ENCODE measurements around the gene MOGAT2.

Gene MOGAT2

GRCh38 chr11:75717608-75718418, at the start of gene MOGAT2:
MOGAT2 (plus strand) TSS chr11:75717838; CDS start chr11:75717889, 51 bp downstream.
- DNase-seq (ENCODE audit: low read depth), result no peak
- no peak within 1 kb of the TSS for H3K4me3 ChIP-seq (ENCODE audit: low read length)
- no peak for TF ChIP-seq CTCF (IDR thresholded peaks at IDR 0.05; ENCODE audit: insufficient read depth, low read depth, low read length, missing control alignments)

GRCh38 chr11:75668451-75669297, 49.0 kb upstream of the MOGAT2 start, which contains the start of gene MAP6:
MAP6 (minus strand) TSS chr11:75669038; CDS start chr11:75668369, 669 bp downstream.
- H3K4me3 ChIP-seq (ENCODE audit: low read length), result no peak within 1 kb of the TSS
- TF ChIP-seq CTCF (IDR thresholded peaks at IDR 0.05; ENCODE audit: insufficient read depth, low read depth, low read length, missing control alignments), result no peak
- DNase-seq (ENCODE audit: low read depth), result peak; percentile 53

GRCh38 chr11:75673977-75674582, 43.6 kb upstream of the MOGAT2 start:
- H3K4me3 ChIP-seq (ENCODE audit: low read length), result no peak overlapping the region

GRCh38 chr11:75677275-75677674, 40.4 kb upstream of the MOGAT2 start:
- no peak for DNase-seq (ENCODE audit: low read depth)
- TF ChIP-seq CTCF (IDR thresholded peaks at IDR 0.05; ENCODE audit: insufficient read depth, low read depth, low read length, missing control alignments), result no peak
- no peak overlapping the region for H3K4me3 ChIP-seq (ENCODE audit: low read length)

More at GRCh38 chr11:75673977-75674582, 43.6 kb upstream of the MOGAT2 start:
- TF ChIP-seq CTCF (IDR thresholded peaks at IDR 0.05; ENCODE audit: insufficient read depth, low read depth, low read length, missing control alignments), result no peak
- peak; percentile 87 for DNase-seq (ENCODE audit: low read depth)

DNA sequence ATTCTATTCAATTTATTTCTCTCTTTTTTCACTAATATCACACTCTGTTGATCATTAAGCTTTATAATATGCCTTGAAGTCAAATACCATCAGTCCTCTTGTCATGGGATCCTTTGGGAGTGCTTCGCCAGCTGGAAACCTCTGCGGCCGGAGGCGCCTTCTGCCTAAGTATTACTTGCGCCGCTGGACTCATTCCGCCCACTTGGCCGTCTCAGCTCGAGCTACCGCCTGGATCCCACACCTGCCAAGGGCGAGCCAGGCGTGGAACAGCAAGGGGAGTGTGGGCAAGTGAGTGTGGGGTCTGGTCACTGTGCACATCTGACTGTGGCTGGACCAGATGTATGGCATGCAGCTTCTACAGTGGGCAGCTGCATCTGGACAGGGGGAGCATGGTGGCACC, 39.7 kb upstream of the MOGAT2 start:
- no peak for DNase-seq (ENCODE audit: low read depth)
- no peak overlapping the region for H3K4me3 ChIP-seq (ENCODE audit: low read length)
- no peak for TF ChIP-seq CTCF (IDR thresholded peaks at IDR 0.05; ENCODE audit: insufficient read depth, low read depth, low read length, missing control alignments)

- TF ChIP-seq CTCF (IDR thresholded peaks at IDR 0.05; ENCODE audit: insufficient read depth, low read depth, low read length, missing control alignments), result no peak
- H3K4me3 ChIP-seq (ENCODE audit: low read length), result no peak overlapping the region
Measured at GRCh38 chr11:75678620-75679259, 38.9 kb upstream of the MOGAT2 start.

More at GRCh38 chr11:75678620-75679259, 38.9 kb upstream of the MOGAT2 start:
- DNase-seq (ENCODE audit: low read depth), result no peak
